ENCODE results near the gene SIMC1. TPM values are rescaled to one million over a fixed set of nuclear protein-coding genes. Genes with fewer than 3 reads are reported as not detected.
"Not testable (repeated sequence)": the region's sequence is repeated elsewhere in the genome, so short reads cannot be mapped to it uniquely, and the experiment has no call there.

SIMC1 gene
- total RNA-seq, 1 experiment from 2014 or later: 6.5 TPM

- H2AFZ ChIP-seq; H3K9me3 ChIP-seq (ENCODE audit: insufficient read depth, low read depth); intact Hi-C loops (cut with micrococcal nuclease; ENCODE audit: unreplicated experiment); H3K36me3 ChIP-seq (ENCODE audit: low read depth); H4K20me1 ChIP-seq (ENCODE audit: insufficient read depth); H3K9me2 ChIP-seq (ENCODE audit: insufficient read depth); H3K4me3 ChIP-seq; BruUV-seq (replicated peaks); H3K27me3 ChIP-seq (ENCODE audit: insufficient read depth, low read depth); DNase-seq; H3K79me2 ChIP-seq (ENCODE audit: low read depth); H3K27ac ChIP-seq; POLR2A ChIA-PET (ENCODE audit: unreplicated experiment); H3K4me1 ChIP-seq (replicated peaks; ENCODE audit: insufficient read depth); H3K4me2 ChIP-seq; H3F3A ChIP-seq (ENCODE audit: insufficient read depth, low read depth); CTCF ChIA-PET: not testable (repeated sequence)
Measured at GRCh38 chr5:176257871-176258505, 19.8 kb downstream of the SIMC1 start.

DNA sequence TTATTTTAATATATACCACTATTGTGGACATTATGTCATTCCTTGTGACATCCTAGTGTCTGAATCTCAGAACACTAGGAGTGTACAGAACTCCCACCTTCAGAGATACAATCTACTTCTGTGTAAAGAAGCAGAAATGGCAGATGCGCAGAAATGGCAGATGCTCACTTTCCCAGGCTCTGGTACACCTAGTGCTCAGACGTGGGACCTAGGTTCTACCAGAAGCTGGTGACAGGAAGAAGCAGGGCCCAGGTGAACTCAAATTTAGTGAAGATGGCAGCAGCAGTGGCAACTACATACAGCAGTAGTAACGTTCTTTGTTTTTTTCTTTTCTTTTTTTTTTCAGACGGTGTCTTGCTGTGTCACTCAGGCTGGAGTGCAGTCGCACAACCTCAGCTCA is 22.5 kb downstream of the SIMC1 start:
- DNase-seq; H3K4me2 ChIP-seq; intact Hi-C loops (cut with micrococcal nuclease; ENCODE audit: unreplicated experiment); CTCF ChIA-PET; H3K79me2 ChIP-seq (ENCODE audit: low read depth); H3K9me3 ChIP-seq (ENCODE audit: insufficient read depth, low read depth); H2AFZ ChIP-seq; H3K4me1 ChIP-seq (replicated peaks; ENCODE audit: insufficient read depth); H3K27me3 ChIP-seq (ENCODE audit: insufficient read depth, low read depth); BruUV-seq (replicated peaks); H3K36me3 ChIP-seq (ENCODE audit: low read depth); H4K20me1 ChIP-seq (ENCODE audit: insufficient read depth); H3K27ac ChIP-seq; H3K4me3 ChIP-seq; H3K9me2 ChIP-seq (ENCODE audit: insufficient read depth); POLR2A ChIA-PET (ENCODE audit: unreplicated experiment); H3F3A ChIP-seq (ENCODE audit: insufficient read depth, low read depth): not testable (repeated sequence)

DNA sequence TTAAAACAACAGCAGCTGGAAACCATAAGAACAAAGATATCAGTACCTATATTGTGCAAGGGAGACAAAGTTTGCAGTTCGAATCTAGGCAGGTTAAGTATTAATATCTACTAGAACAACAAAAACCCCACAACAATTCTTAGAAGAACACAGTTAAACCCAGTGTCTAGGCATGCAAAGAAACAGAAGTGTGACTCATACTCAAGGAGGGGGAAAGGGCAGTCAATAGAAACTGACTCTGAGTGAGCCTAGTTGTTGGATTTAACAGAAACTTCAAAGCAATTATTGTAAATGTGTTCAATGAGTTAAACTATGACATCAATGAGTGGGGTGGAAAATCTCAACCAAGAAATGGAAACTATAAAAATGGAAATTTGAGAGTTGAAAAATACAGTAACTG is 28.2 kb downstream of the SIMC1 start:
- H3K4me2 ChIP-seq; H3K27me3 ChIP-seq (ENCODE audit: insufficient read depth, low read depth); H3K27ac ChIP-seq; CTCF ChIA-PET; H3K4me1 ChIP-seq (replicated peaks; ENCODE audit: insufficient read depth); H3K36me3 ChIP-seq (ENCODE audit: low read depth); H3F3A ChIP-seq (ENCODE audit: insufficient read depth, low read depth); H3K4me3 ChIP-seq; DNase-seq; H4K20me1 ChIP-seq (ENCODE audit: insufficient read depth); intact Hi-C loops (cut with micrococcal nuclease; ENCODE audit: unreplicated experiment); H2AFZ ChIP-seq; BruUV-seq (replicated peaks); POLR2A ChIA-PET (ENCODE audit: unreplicated experiment); H3K9me2 ChIP-seq (ENCODE audit: insufficient read depth); H3K9me3 ChIP-seq (ENCODE audit: insufficient read depth, low read depth); H3K79me2 ChIP-seq (ENCODE audit: low read depth): not testable (repeated sequence)

GRCh38 chr5:176289018-176289417 is 50.8 kb downstream of the SIMC1 start:
- H4K20me1 ChIP-seq (ENCODE audit: insufficient read depth); POLR2A ChIA-PET (ENCODE audit: unreplicated experiment); BruUV-seq (replicated peaks); H3K4me1 ChIP-seq (replicated peaks; ENCODE audit: insufficient read depth); H2AFZ ChIP-seq; intact Hi-C loops (cut with micrococcal nuclease; ENCODE audit: unreplicated experiment); H3K4me2 ChIP-seq; H3K27ac ChIP-seq; CTCF ChIA-PET; H3K9me3 ChIP-seq (ENCODE audit: insufficient read depth, low read depth); H3K27me3 ChIP-seq (ENCODE audit: insufficient read depth, low read depth); DNase-seq; H3K36me3 ChIP-seq (ENCODE audit: low read depth); H3K9me2 ChIP-seq (ENCODE audit: insufficient read depth); H3K4me3 ChIP-seq; H3F3A ChIP-seq (ENCODE audit: insufficient read depth, low read depth); H3K79me2 ChIP-seq (ENCODE audit: low read depth): not testable (repeated sequence)

DNA sequence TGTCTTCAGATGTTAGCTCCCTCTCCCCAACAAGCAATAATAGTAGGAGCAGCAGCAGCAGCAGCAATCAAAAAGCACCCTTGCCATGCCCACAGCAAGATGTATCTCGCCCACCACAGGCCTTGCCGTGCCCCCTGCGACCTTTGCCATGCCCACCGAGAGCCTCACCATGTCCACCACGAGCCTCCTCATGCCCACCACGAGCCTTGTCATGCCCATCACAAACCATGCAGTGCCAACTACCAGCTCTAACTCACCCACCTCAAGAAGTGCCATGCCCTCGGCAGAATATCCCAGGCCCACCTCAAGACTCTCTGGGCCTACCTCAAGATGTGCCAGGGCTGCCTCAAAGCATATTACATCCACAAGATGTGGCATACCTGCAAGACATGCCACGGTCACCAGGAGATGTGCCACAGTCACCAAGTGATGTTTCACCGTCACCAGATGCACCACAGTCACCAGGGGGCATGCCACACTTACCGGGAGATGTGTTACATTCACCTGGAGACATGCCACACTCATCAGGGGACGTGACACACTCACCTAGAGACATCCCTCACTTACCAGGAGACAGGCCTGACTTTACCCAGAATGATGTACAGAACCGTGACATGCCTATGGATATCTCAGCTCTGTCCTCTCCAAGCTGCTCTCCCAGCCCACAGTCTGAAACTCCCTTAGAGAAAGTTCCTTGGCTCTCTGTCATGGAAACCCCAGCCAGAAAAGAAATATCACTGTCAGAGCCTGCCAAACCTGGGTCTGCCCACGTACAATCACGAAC is 52.0 kb downstream of the SIMC1 start:
- H3K4me3 ChIP-seq; H3K27me3 ChIP-seq (ENCODE audit: insufficient read depth, low read depth); BruUV-seq (replicated peaks); H4K20me1 ChIP-seq (ENCODE audit: insufficient read depth); H3F3A ChIP-seq (ENCODE audit: insufficient read depth, low read depth); H3K4me2 ChIP-seq; CTCF ChIA-PET; intact Hi-C loops (cut with micrococcal nuclease; ENCODE audit: unreplicated experiment); H3K4me1 ChIP-seq (replicated peaks; ENCODE audit: insufficient read depth); DNase-seq; H3K9me3 ChIP-seq (ENCODE audit: insufficient read depth, low read depth); H2AFZ ChIP-seq; H3K27ac ChIP-seq; H3K9me2 ChIP-seq (ENCODE audit: insufficient read depth); H3K79me2 ChIP-seq (ENCODE audit: low read depth); POLR2A ChIA-PET (ENCODE audit: unreplicated experiment); H3K36me3 ChIP-seq (ENCODE audit: low read depth): not testable (repeated sequence)

GRCh38 chr5:176305356-176305755 is 67.1 kb downstream of the SIMC1 start:
- intact Hi-C loops (cut with micrococcal nuclease; ENCODE audit: unreplicated experiment); H3K9me3 ChIP-seq (ENCODE audit: insufficient read depth, low read depth); H3K4me2 ChIP-seq; H3K36me3 ChIP-seq (ENCODE audit: low read depth); H3K27me3 ChIP-seq (ENCODE audit: insufficient read depth, low read depth); H3K4me3 ChIP-seq; POLR2A ChIA-PET (ENCODE audit: unreplicated experiment); DNase-seq; H2AFZ ChIP-seq; H3K79me2 ChIP-seq (ENCODE audit: low read depth); H3K9me2 ChIP-seq (ENCODE audit: insufficient read depth); H3K27ac ChIP-seq; BruUV-seq (replicated peaks); CTCF ChIA-PET; H3K4me1 ChIP-seq (replicated peaks; ENCODE audit: insufficient read depth); H3F3A ChIP-seq (ENCODE audit: insufficient read depth, low read depth); H4K20me1 ChIP-seq (ENCODE audit: insufficient read depth): not testable (repeated sequence)

Measured in PC-9 (cell line).